ENCODE measurements around the gene CHGA. TPM values are rescaled to one million over a fixed set of nuclear protein-coding genes. Genes with fewer than 3 reads are reported as not detected.

The CHGA gene
- total and polyA plus RNA-seq, 12 donors: 0.14 TPM; not detected in 11

DNA sequence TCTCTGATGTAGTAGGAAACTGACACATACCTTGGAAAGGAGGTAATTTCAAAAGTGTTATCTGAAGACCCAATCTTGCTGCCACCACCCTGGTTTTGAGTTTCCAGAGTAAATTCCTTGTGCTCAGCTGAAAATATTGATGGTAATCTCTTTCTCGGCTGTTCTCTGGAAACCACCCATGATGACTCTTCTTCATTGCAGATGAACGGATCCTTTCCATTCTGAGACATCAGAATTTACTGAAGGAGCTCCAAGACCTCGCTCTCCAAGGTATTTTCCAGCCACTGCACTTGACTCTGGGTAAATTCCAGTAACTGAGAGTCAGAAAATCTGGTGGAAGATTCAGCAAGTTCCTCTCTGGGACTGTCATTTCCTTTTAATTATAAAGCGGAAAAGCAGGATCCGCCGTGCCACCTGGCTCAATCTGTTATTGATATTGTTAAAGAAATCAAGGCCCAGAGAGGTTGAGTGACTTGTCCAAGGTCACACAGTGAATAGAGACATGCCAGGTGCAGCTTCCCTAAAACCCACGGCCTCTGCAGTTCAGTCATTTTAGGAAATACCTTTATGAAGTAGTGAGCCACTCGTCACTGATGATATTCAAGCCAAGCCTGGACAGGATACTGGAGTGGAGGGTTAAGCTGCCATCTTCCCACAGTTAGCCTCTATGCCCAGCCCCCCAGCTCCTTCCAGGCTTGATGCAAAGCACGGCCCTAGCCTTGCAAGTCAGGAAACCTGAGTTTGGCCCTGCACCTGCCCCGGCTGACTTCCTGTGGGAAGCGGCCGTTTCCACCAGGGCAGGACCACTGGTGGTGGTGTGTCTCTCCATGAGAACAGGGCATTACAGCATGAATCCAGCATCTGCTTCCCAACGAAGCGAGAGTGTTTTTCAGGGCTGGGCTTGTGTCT is 4.7 kb downstream of the CHGA start:
- 53 to 68% methylated on average over 14 of the region's 14 CpGs for WGBS, 2 donors
- H3K27ac ChIP-seq: no peak overlapping the region
- TF ChIP-seq, protein P1, sequence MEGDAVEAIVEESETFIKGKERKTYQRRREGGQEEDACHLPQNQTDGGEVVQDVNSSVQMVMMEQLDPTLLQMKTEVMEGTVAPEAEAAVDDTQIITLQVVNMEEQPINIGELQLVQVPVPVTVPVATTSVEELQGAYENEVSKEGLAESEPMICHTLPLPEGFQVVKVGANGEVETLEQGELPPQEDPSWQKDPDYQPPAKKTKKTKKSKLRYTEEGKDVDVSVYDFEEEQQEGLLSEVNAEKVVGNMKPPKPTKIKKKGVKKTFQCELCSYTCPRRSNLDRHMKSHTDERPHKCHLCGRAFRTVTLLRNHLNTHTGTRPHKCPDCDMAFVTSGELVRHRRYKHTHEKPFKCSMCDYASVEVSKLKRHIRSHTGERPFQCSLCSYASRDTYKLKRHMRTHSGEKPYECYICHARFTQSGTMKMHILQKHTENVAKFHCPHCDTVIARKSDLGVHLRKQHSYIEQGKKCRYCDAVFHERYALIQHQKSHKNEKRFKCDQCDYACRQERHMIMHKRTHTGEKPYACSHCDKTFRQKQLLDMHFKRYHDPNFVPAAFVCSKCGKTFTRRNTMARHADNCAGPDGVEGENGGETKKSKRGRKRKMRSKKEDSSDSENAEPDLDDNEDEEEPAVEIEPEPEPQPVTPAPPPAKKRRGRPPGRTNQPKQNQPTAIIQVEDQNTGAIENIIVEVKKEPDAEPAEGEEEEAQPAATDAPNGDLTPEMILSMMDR (IDR thresholded peaks at IDR 0.05): no peak

DNA sequence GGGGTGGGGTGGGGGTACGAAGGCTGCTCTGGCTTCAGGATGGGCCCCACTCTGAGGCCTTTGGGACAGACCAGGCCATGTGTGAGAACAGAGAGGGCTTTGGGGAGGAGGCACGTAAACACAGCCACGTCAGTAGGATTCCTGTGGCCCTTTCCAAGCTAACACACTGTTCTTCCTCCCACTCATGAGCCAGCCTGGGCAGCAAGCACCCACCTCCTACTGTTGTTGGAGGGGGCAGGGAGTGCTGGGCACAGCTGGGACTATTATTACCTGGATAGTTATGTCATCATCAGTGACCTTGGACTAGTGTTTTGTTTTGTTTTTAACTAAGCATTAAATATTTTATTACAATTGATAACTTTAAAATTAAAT is 5.3 kb downstream of the CHGA start:
- peaks cover 0 to 31% (median 15%) of the 10 kb centered on the region in 7 donors for H3K27me3 ChIP-seq
- H3K4me1 ChIP-seq: peaks cover 0 to 4% (median 0%) of the 10 kb centered on the region in 9 donors
- H3K27ac ChIP-seq: no peak overlapping the region
- DNase-seq: no peak
- H3K9me3 ChIP-seq: peaks cover 0 to 3% (median 0%) of the 10 kb centered on the region in 11 donors
- intact Hi-C loops (cut with DNase I): no loop called here
- TF ChIP-seq, protein P1 (IDR thresholded peaks at IDR 0.05): no peak
- no peak for ATAC-seq
- no peaks in the 10 kb centered on the region for H3K36me3 ChIP-seq
- 62 to 75% methylated on average over 3 of the region's 3 CpGs for WGBS, 2 donors
- H3K4me3 ChIP-seq: no peak overlapping the region

More for the DNA sequence above, 4.7 kb downstream of the CHGA start:
- H3K4me1 ChIP-seq: peaks cover 0 to 5% (median 0%) of the 10 kb centered on the region in 9 donors
- H3K36me3 ChIP-seq: no peaks in the 10 kb centered on the region
- DNase-seq (no peak), ATAC-seq (no peak)
- H3K27me3 ChIP-seq: peaks cover 0 to 38% (median 22%) of the 10 kb centered on the region in 7 donors
- no peak overlapping the region for H3K4me3 ChIP-seq
- intact Hi-C loops (cut with DNase I): no loop called here
- H3K9me3 ChIP-seq: peaks cover 0 to 3% (median 0%) of the 10 kb centered on the region in 11 donors

DNA sequence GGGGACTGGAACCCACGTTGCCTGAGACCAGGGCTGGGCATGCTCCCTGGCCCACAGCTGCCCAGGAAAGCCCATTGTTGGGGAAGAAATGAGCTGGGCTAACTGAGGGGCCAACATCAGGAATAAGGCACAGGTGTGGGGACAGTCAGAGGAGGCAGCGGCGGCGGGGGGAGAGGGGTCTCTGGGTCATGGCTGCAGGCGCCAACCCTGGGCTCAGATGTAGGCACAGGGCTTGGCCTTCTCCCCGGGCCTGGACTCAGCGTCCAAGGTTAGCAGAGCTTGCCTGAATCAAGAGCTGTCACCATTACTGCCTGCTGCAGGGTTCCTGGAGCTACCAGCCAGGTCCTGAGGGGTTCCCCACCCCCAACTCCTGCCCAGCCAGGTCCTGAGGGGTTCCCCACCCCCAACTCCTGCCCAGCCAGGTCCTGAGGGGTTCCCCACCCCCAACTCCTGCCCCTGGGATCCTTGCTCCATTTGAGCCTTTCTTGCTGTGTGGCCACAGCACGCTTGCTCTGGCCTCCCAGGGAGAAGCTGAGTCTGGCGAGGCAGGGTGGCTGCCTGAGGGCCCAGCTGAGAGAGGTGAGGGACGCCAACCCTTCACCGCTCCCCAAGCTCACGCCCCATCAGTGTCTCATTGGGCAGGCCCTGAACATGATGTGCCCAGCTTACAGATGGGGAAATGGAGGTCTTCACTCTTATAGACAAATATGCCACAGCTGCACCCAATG is 6.2 kb downstream of the CHGA start:
- no peak overlapping the region for H3K27ac ChIP-seq
- 84 to 88% methylated on average over 12 of the region's 12 CpGs for WGBS, 2 donors
- no peaks in the 10 kb centered on the region for H3K4me1 ChIP-seq
- peaks cover 0 to 3% (median 0%) of the 10 kb centered on the region in 11 donors for H3K9me3 ChIP-seq
- intact Hi-C loops (cut with DNase I): no loop called here
- ATAC-seq: no peak
- H3K36me3 ChIP-seq: no peaks in the 10 kb centered on the region
- no peak for DNase-seq
- TF ChIP-seq, protein P1 (IDR thresholded peaks at IDR 0.05): no peak
- no peak overlapping the region for H3K4me3 ChIP-seq
- H3K27me3 ChIP-seq: peaks cover 0 to 23% (median 8%) of the 10 kb centered on the region in 7 donors

Data from heart right ventricle (tissue), 16 donors.